Measurements from ENCODE around the gene SPATA31E1. TPM values are rescaled to one million over a fixed set of nuclear protein-coding genes. Genes with fewer than 3 reads are reported as not detected.

SPATA31E1 gene
- total RNA-seq, 1 experiment from 2014 or later, result 0.04 TPM

- TF ChIP-seq ZNF317 (CRISPR knock-in tag; IDR thresholded peaks at IDR 0.05; ENCODE audit: borderline replicate concordance, low read depth) (no peak), OVOL2 (CRISPR knock-in tag; IDR thresholded peaks at IDR 0.05; ENCODE audit: borderline replicate concordance) (no peak), E2F4 (CRISPR knock-in tag; IDR thresholded peaks at IDR 0.05; ENCODE audit: borderline replicate concordance, low read depth) (no peak), RELA (CRISPR knock-in tag; IDR thresholded peaks at IDR 0.05; ENCODE audit: borderline replicate concordance) (no peak), SP1 (CRISPR knock-in tag; conservative IDR thresholded peaks at IDR 0.05) (no peak)
These were observed 17.8 kb upstream of the SPATA31E1 start (continued) for GRCh38 chr9:87864915-87865314.

- CTCF ChIA-PET, result interaction anchor here (1.2 kb wide), 1 partner anchor 18 kb away, joined by 4 read pairs; no protein-coding TSS in a partner anchor
- POLR2A ChIA-PET, result no interaction called here
- H3K36me3 Mint-ChIP-seq, result 0 out of 2 replicates have a peak, but pooled peaks cover 1% of the 10 kb centered on the region
- TF ChIP-seq HMGA2 (CRISPR knock-in tag; IDR thresholded peaks at IDR 0.05) (no peak), NFYB (CRISPR knock-in tag; conservative IDR thresholded peaks at IDR 0.05; ENCODE audit: low read depth) (no peak), SOX15 (CRISPR knock-in tag; IDR thresholded peaks at IDR 0.05) (no peak), MXD4 (CRISPR knock-in tag; IDR thresholded peaks at IDR 0.05; ENCODE audit: borderline replicate concordance) (no peak), CDX4 (CRISPR knock-in tag; IDR thresholded peaks at IDR 0.05; ENCODE audit: borderline replicate concordance) (no peak)
- peaks cover 15% of the 10 kb centered on the region for H3K4me1 Mint-ChIP-seq
- no peaks in the 10 kb centered on the region for H3K27me3 Mint-ChIP-seq (ENCODE audit: low read depth)
- H3K27ac Mint-ChIP-seq, result no peak overlapping the region
- peaks cover 17% of the 10 kb centered on the region for H3K9me3 Mint-ChIP-seq
- DNase-seq (ENCODE audit: low spot score) (no peak), ATAC-seq (no peak)
- H3K4me3 Mint-ChIP-seq, result no peak overlapping the region
These were observed 17.1 kb upstream of the SPATA31E1 start for GRCh38 chr9:87865626-87866025.

- H3K4me1 Mint-ChIP-seq, result peaks cover 16% of the 10 kb centered on the region
- H3K27ac Mint-ChIP-seq, result no peak overlapping the region
- ChIA-PET CTCF (no interaction called here), POLR2A (no interaction called here)
- no peak for TF ChIP-seq JAZF1 (CRISPR knock-in tag; IDR thresholded peaks at IDR 0.05)
- TF ChIP-seq TCF7 (CRISPR knock-in tag; IDR thresholded peaks at IDR 0.05; ENCODE audit: low read depth), result no peak
- TF ChIP-seq JUN (CRISPR knock-in tag; IDR thresholded peaks at IDR 0.05), result no peak
- TF ChIP-seq SMAD3 (CRISPR knock-in tag; IDR thresholded peaks at IDR 0.05; ENCODE audit: borderline replicate concordance), result no peak
- TF ChIP-seq KAT7 (CRISPR knock-in tag; IDR thresholded peaks at IDR 0.05; ENCODE audit: borderline replicate concordance), result no peak
- TF ChIP-seq ATF3 (CRISPR knock-in tag; conservative IDR thresholded peaks at IDR 0.05), result no peak
- TF ChIP-seq AFF4 (CRISPR knock-in tag; IDR thresholded peaks at IDR 0.05; ENCODE audit: borderline replicate concordance), result no peak
- no peak for TF ChIP-seq ERG (CRISPR knock-in tag; IDR thresholded peaks at IDR 0.05)
- no peak for TF ChIP-seq MXD4 (CRISPR knock-in tag; IDR thresholded peaks at IDR 0.05; ENCODE audit: borderline replicate concordance)
- no peak for TF ChIP-seq CREB1 (CRISPR knock-in tag; IDR thresholded peaks at IDR 0.05)
- no peak for TF ChIP-seq TP53 (CRISPR knock-in tag; IDR thresholded peaks at IDR 0.05)
- TF ChIP-seq PREB (CRISPR knock-in tag; IDR thresholded peaks at IDR 0.05; ENCODE audit: borderline replicate concordance), result no peak
- no peak for TF ChIP-seq ATF6 (CRISPR knock-in tag; IDR thresholded peaks at IDR 0.05)
- no peak for TF ChIP-seq NR1H2 (CRISPR knock-in tag; IDR thresholded peaks at IDR 0.05)
- ATAC-seq (no peak), DNase-seq (ENCODE audit: low spot score) (no peak)
- peaks cover 6% of the 10 kb centered on the region for H3K9me3 Mint-ChIP-seq
- no peaks in the 10 kb centered on the region for H3K27me3 Mint-ChIP-seq (ENCODE audit: low read depth)
- H3K36me3 Mint-ChIP-seq, result no peaks in the 10 kb centered on the region
- no peak overlapping the region for H3K4me3 Mint-ChIP-seq
These were observed 15.3 kb upstream of the SPATA31E1 start for GRCh38 chr9:87867391-87867790.

Data from WTC11 (cell line).